Medulla oblongata (tissue), 1 donor: Measurements from ENCODE around the gene ENO3.

ENCODE experiments used
- DNase-seq: peaks from one replicate; pipeline ENCODE4 v3.0.0-alpha.2; 2015; ENCODE audit errors: extremely low spot score

Gene ENO3

DNA sequence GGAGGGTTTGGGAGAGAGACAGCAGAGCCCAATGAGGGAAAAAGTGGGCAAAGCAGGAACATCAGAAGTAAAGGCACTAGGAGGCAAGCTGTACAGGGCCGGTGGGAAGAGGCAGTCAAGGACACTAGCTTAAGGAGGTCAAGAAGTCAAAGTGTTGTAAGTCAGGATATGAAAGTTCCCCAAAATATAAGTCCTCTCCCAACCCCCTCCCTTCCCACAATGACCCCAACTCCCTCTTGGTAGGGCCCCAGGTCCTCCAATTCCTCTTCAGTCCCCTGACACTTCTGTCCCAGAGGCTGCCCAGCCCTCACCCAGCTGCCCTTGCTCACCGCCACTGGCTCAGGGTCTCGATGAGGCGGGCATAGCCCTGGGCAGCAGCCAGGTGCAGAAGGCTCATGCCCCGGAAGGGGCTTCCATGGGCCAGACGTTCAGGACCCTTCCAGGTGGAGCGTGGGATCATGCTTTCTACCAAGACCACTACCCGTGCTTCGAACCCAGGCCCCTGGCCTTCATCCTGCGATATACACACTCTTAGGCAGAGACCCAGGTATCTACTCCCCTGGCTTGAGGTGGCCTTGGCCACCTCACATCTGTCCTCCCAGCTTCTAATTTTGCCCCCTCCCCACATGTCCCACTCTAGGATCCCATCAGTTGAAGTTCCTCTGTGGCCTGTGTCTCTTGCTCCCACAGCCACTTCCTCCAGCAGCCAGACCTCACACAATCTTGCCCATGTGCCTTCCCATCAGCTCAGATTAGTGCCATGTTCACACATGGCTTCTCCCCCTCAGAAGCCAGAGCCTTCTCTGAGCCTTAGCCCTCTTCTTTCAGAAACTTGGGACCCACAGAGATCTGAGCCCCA lies 22.6 kb downstream of the ENO3 start:
- DNase-seq, result no peak

GRCh38 chr17:4974115-4974670 lies 23.3 kb downstream of the ENO3 start:
- no peak for DNase-seq

DNA sequence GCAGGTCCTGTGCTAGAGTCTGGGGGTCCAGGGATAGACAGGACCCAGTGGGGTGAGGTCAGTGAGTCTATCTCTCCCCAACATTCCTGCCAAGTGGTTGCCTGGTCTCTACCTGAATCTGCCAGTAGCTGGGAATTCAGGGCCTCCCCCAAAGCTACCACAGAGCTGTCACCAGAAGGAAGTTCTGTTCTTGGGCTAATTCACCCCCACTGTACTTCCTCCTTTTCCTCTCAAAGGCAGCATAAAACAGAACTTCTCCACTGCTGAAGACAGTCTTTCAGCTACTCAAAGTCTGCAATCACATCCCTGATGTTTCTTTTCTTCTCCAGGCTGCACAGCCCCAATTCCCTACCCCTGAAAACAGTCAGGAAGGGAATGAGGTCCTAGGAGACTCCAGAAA lies 27.8 kb downstream of the ENO3 start:
- peak; percentile 52 for DNase-seq

DNA sequence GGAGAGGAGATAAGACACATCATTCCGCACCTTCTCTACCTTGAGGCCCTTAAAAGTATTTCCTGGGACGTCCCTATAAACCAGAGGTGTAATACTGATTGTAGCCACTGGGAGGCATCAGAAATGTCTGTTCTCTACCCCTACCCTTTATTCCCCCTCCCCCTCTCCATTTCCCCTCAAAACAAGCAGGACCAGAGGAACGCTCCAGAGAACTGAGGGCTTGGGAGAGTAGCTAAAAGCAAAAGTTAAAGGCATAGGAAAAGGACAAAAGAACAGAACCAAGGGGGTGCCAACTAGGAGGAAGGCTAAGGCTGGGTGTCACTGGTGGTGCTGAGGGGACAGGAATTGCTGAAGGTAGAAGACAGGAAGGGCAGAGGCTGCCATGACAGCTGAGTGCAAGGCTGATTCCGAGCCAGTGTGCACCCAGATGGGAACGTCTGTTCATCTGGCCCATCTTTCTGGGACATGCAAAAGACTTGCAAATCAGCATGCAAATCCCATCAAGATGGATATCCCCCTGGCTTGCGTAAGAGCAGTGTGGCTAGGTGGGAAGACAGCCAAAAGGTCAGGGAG lies 29.8 kb downstream of the ENO3 start:
- peak; percentile 50 for DNase-seq

- DNase-seq, result no peak
Measured at GRCh38 chr17:4982305-4982704, 31.4 kb downstream of the ENO3 start.

GRCh38 chr17:4986403-4986802 lies 35.5 kb downstream of the ENO3 start:
- no peak for DNase-seq

- peak; percentile 89 for DNase-seq
Measured at GRCh38 chr17:4986951-4987766, 36.2 kb downstream of the ENO3 start, which contains the start of gene CAMTA2. Gene CAMTA2, minus strand, starts transcription at chr17:4987675. Its CDS starts 1,453 bp downstream, at chr17:4986222.

DNA sequence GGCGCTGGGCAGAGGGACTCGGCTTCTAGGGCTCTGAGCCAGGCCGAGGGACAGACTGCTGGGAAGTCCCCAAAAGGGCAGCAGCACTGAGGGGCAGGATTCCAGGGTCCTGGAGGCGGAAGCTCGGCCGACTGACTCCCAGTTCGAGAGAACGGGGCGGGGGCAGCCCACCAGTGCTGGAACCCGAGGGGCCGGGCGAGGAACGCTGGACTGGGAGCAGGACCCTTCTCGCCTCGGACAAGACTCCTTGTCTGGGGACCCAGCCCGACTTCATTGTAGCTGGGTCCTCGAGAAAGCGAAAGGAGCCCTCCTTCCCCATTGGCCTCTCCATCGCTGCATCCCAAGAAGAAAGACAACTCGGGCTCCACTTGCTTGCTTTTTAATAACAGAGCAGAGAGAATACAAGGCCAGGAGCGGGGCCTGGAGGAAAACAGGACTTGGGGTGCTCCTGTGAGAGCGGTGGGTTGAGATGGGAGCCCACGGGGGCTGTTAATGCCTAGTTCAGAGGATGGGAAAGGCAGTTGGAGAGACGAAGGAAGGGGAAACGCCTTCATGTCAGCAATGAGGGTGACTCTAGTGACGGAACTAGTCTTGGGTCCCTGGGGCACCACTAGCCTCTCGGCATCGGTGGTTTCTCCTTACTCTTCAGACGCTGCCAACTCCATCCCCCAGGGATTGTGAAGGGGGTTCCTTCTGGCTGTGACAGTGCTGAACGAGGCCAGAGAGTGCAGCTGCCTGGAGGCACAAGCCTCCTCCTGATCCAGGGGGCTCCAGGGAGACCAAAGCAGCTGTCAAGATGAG lies 37.0 kb downstream of the ENO3 start:
- DNase-seq, result peak; percentile 30

DNA sequence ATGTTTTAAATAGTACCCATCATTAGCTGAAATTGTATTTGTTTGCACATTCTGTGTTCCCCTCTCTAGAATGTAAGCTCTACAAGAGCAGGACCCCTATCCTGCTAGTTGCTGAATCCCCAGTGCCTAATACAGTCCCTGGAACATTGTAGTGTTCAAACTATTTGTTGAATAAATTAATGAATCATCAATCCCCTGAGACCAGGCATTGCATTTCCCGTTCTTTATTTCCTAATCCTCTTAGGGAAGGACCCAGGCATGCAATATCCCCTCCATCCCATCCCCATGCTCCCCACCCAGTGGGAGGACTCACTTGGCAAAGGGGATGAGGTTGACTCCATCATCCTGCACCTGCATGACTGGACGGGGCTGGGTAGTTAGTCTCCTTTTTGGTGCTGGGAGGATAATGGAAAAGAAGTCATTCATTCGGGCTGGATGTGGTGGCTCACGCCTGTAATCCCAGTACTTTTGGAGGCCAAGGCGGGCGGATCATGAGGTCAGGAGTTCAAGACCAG lies 43.2 kb downstream of the ENO3 start:
- DNase-seq, result no peak

DNA sequence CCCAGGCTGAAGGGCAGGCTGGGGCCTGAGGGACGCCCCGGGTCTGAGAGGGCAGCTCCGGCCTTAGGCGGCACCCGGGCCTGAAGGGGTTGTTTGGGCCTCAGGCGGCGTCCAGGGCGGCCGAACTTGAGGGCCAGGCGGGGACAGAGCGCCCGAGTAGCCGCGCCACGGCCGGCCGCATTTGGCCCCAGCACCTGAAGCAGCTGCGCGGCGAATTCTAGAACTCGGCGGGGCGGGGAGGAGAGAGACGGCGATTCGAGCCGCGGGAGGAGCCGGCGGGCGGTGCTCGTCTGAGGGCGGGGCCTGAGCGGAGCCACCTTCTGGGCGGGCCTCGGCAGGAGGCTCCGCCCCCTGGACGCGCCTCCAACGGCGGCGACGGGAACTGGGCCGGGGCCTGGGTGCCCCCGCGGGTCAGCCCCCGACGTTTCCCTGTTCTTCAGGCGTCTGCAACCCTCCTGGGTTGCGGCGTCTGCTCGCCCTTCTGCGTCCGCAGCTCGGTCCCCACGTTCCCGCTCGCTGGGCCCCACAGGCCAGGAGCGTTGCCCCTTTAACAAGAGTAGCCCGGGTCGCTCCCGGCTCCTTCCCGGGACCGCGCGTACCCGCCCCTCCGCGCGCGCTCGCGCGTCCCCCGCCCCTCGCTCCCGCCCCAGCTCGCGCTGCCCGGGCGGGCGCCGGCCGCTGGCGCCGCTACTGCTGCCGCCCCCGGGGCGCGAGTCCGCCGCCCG lies 46.5 kb downstream of the ENO3 start, which contains the start of the genes INCA1 and KIF1C:
TSS of gene INCA1 (minus strand) at position 221 of the 725 bp plus-strand sequence. CDS start 3,085 bp downstream, outside the sequence.
TSS of gene KIF1C (plus strand) at position 649 of the 725 bp plus-strand sequence. CDS start 2,297 bp downstream, outside the sequence.
- peak; percentile 96 for DNase-seq

- peak; percentile 17 for DNase-seq
Measured at GRCh38 chr17:4998027-4998731, 47.3 kb downstream of the ENO3 start.

DNA sequence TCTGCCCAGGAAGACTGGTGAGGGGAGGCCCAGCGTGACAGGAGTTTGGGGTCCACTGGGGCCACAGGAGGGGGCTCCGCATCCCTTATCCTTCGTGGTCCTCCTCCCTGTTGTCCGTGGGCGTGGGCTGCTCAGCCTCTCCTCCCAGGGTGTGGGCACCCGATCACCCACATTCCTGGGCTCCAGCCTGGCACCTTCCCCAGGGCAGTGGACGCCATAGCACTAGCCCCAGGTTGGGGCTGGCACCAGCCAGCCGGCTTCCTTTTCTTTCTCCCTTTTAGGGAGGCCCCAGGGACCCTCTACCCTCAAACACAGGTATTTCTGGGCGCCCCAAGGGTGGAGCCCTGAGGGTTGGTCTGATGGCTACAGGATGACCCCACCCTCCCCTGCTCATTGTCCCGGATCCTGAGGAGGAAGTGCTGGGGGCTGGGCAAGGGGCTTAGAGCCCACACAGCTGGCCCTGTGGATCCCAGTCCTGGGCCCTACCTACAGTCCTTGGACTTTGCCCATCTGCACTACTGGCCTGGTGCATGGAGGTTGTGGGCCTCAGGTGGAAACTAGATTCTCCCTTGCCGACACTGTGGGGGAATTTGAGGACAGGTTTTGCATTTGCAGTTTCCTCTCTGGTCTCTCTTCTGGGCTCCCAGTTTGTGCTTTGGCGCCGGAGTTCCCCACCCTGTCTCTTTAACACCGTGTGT lies 48.0 kb downstream of the ENO3 start:
- no peak for DNase-seq

DNA sequence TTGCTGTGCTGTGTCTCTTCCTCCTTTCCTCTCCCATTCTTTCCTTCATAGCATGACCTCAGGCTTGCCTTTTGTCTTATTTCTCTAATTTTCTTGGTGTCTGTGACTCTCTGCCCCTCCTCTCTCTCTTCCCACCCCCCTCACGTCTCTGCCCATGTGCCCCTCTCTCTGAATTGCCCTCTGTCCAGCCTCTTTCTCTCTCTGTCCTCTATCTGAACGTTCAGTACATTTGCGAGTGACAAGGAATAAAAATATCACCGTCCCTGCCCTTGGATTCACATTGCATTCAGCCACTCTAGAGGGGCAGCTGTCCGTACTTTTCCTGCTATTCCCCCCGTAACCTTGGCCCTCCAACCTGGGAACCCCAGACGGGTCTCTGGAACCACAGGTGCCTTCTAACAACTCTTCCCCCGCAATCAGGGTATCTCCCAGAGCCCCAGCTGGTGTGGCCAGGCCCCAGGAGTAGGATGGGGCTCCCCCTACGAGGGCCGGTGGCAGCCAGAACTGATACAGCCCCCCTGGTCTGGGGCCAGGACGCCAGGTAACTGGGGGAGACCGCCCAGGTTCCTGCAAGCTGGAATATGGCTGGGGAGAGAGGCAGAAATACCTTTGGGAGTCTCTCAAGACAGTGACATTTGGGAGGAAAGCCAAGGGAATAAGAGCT lies 48.6 kb downstream of the ENO3 start:
- DNase-seq, result no peak

- no peak for DNase-seq
Measured at GRCh38 chr17:5000237-5000639, 49.3 kb downstream of the ENO3 start.

GRCh38 chr17:5002121-5002788 lies 51.3 kb downstream of the ENO3 start:
- DNase-seq, result no peak

DNA sequence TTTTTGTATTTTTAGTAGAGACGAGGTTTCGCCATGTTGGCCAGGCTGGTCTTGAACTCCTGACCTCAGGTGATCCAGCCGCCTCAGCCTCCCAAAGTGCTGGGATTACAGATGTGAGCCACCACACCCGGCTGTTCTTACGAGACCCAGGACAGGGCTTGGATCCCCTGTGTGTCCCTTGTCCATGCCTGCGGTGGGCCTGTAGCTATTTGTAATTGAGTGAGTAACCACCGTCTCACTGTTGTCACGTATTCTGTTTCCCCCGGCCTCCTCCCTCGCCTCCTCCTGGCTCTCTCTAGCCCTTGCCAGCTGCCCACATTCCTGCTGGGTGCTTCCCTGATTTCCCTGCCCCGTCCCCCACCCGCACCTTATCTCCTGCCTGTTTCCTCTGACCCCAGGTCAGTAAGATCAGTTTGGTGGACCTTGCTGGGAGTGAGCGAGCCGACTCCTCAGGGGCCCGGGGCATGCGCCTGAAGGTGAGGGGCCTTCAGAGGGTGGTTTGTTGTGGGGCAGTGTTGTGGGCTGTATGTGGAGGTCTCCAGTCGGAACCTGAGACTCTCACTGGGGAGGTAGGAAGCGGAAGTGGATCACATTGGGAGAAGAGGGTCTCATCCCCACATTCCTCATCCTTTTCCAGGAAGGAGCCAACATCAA lies 52.4 kb downstream of the ENO3 start:
- DNase-seq, result no peak
